ENCODE data around the gene SLC22A23.

The SLC22A23 gene

DNA sequence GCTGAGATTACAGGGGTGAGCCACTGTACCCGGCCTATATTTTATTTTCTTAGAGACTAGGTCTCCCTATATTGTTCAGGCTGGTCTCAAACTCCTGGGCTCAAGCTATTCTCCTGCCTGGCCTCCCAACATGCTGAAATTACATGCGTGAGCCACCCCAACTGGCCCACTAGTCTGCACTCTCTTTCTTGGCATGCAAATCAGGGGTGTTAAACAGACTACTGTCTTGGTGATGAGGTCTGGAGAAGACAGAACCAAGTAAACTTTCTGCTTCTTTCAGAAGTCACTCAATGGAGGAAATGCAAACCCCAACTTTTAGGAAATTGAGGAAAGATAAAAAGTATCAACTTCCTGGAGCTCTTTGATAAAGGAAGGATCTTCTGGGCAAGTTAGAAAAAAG lies 221.4 kb downstream of the SLC22A23 start:
- DNase-seq = no peak

DNA sequence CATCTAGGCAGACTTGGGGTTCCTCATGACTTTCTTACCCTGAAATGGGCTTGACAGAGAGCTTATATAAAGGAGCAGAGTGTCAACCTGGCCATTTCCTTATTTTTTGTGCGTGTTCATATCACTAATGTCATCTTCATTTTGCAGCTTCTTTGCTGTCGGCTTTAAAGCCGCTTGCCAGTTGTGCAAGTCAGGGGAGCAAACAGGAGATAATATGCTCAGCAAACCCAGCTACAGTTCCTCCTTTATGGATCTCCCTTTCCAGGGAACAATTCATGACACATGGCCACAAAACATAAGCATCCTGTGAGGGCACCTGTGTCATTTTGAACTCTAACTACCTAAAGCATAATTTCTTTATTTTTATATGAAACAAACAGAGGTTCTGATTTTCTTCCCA lies 222.9 kb downstream of the SLC22A23 start:
- DNase-seq = no peak

DNA sequence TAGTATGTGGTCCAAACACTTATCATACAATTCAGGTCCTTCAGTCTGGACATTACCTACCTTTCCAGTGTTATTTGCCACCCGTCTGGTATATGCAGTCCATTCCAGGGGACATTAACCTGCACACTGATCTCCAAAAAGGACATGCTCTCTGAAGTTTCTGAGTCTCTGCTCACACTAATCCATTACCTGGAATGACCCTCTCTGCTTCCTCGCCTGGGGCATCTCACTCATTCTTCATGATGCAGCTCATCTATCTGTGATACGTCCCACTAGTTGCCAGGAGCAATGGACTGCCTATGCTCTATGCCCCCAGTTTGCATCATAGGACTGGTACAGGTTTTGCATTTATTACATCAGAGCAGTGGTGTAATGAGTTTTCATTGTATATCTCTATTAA lies 223.5 kb downstream of the SLC22A23 start:
- DNase-seq = no peak

DNA sequence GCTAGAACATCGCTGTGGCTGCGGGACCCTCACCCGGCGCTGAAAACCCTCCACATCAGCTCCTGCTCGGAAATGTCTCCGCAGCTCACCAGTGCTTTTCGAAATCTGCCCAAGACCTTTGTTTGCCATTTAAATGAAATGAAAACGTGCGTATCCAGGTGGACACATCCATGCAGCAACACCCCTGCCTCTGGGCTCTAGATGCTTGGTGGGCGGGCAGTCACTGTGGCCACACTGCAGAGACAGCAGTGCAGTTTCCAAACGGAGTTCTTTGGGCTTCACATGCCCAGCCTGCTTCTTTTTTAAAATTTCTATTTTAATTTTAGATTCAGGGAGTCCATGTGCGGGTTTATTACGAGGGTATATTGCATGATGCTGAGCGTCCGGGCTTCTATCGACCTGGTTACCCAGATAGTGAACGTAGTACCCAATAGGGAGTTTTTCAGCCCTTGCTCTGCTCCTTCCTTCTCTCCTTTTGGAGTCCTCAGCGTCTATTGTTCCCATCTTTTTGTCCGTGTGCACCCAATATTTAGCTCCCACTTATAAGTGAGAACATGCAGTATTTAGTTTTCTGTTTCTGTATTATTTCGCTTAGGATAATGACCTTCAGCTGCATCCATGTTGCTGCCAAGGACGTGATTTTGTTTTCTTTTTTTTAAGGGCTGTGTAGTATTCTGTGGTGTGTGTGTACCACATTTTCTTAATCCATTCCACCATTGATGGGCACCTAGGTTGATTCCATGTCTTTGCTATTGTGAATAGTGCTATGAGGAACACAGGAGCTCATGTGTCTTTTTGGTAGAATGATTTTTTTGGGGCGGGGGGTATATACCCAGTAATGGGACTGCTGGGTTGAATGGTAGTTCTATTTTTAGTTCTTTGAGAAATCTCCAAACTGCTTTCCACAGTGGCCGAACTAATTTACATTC lies 224.6 kb downstream of the SLC22A23 start:
- DNase-seq = no peak

DNA sequence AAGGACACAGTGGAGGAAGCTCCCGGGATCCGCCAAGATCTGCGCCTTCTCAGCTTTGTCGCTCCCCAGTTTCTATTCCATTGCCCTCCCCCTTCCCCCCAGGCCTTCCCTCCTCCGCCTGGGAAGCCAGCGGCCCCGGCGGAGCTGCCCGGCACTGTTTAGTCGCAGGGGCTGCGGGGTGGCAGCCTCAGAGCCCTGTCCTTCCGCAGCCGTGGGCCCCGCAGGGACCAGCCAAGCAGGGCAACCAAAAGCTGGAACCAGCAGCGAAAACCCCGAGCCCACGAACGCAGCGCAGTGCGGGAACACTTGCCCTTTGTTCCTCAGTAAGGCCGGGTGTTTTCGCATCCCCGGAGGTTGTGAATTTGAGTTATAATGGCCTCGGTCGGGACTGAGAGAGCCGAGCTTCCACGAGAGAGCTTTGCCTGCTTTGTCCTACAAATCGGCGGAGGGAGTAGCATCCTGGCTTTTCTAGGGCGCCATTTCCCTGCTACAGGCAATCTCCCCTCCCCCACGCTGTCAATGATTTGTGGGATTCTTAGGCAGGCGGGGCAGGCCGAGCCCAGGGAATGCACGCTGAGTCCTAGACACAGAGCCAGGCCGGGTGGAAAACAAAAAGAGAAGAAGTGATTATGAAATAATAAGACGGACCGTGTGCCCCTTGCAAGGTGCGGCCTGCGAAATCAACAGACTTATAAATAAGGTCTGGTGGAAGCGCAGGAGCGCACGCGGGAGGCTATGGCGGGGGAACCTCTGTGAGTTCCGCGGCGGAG lies 225.4 kb downstream of the SLC22A23 start:
- DNase-seq = no peak

DNA sequence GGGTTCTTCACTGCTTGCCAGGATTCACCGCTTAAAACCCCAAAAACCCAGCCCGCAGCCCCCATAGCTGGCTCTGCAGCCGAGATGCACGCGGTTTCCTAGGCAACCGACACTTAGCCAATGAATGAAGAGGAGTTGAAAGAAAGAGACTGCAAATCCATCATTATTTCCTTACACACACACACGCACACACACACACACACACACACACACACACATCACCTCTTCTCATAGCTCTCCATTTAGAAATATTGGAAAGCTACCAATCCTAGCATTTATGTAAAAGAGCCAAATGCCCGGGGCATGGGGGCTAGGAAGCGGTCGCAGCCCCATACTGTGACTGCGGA lies 226.0 kb downstream of the SLC22A23 start:
- no peak for DNase-seq

DNA sequence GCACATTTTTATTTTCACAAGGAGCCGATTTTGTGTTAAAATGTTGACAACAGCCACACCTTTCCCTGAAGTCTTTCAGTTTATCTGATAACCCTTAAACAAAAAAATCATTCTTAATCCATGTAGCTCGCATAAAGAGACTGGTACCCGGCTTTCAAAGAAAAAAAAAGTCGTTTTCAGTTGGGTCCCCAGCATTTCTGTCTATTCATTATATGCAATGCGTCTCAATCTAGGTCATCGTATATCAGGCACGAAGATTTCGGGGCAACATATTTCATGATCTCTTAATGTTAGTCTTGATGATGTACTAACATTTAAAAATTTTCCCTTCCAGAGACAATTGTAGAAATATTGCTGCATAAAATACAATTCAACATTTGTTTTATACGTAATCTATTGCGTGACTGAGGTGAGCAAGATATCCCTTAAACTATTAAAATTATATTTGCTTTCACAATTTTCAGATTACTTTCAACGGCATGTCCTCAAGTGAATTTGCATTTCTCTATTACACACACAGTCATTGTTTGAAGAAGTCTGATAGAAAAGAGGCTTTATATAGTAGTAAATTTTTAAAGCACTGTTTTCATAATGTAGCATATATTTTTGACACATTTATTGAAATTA lies 226.5 kb downstream of the SLC22A23 start:
- DNase-seq = no peak

DNA sequence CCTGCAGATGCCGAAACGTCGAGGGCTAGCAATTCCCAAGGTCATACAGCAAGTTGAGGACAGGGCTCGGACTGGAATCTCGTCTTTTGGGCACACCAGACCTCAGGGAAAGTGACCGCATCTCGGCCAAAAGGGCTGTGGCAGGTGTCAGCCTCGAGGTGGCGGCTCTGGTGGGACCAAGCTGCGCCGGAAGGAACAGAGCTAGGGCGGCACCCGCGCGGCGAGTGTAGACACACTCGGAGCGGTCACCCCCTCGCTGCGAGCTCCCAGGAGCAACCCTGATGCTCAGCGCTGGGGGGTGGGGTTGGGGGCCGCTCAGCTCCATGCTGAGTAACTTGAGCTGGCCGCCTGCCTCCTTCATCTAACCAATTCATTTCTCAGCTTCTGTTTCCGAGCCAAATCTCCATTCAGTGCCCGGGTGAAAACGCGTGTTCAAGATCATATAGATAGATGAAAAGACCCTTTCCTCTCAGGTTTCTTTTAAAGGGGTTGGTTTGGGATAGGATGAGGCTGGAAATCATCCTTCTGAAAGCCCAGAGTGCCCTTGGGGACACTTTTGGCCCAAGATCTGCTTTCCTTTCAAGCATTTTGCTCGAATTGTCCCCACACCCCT lies 227.2 kb downstream of the SLC22A23 start:
- no peak for DNase-seq

DNA sequence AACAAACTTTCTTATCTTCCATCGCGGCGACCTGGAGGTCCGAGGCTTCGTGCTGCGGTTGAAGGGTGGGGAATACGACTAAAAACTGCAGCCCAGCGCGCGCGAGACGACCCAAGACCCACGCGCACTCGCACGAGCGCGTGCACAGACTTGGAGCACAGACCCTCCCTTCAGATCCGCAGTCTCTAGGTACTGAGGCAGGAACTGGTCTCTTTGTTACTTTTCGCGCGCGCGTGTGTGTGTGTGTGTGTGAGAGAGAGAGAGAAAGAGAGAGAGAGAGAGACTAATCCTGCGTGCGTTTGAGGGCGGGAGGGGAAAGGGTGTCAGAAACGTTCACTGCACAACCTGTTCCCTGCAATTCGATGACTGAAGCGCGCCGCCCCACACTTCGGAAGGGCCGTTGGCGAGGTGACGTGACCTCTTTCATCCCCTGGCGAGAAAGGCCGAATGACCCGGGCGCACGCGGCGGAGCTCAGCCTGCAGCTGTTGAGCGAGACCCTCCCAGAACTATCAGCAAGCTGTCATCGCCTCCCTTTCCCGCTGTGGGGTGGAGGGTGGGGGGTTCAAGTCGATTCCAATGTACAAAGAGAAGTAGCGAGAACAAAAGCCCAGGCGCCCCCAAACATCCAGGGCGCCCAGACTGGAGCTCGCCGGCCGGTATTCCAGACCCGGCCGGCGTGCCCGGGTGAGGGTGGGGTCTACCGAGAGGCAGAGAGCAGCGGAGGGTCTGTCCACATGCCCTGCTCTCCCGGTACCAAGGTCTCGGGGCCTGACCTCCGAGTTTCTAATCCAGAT lies 227.9 kb downstream of the SLC22A23 start:
- no peak for DNase-seq

DNA sequence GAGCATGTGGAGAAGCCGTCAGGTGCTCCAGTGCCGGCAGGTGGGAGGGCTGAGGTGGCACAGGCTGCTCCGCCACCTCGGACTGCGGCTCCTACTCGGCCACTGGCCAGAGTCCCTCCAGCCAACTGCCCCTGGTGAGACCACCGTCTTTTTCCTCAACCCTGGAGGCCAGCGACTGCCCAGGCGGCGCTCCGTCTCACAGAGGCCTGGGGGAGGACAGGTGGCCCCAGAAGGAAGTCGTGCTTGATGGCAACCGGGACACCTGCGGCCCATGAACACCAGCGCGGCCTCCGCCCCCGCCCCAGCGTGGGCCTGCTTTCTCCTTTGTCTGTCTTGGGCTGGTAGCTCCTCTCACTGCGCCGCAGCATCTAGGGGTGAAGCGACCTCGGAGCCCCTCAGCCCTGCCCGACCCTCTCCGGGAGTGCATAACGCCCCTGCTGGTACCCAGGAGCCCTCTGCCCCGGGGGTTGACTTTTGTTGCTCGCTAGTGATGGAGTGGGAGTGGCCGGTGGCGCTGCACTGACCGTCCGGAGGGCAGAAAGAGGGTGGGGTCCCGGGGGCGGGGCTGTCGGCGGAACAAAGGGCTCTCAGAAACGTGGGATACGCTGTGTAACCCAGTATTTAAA lies 228.7 kb downstream of the SLC22A23 start:
- DNase-seq = no peak

DNA sequence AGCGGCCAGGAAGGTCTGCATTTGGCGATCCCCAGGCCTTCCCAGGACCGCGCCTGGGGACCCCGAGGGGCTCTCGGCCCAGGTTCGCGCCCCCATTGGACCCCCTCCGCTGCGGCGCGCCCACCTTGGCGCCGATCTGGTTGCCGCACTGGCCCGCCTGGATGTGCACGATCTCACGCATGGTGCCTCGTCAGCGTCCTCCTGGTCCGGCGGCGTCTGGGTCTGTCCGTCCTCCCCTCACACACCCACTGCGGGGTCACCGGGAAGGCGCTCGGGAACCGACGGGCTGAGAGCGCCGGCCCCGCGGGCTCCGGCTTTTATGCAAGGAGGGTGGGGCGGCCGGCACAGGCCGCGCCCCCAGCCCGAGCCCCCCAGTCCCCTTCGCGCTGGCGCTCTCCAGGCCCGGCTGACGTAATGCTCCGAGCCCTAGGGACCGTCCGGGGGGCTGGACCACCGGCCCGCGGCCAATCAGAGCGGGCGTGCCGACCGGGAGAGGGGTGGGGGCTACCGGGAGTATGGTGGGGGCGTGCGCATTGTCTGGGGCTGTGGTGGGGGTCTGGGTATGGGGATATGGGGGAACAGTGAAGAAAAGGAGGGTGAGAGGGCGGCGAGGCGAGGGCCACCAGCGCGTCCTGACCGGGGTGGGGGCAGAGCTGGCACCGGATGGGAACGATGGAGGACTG lies 229.3 kb downstream of the SLC22A23 start, which contains the start of gene TUBB2B:
TUBB2B (minus strand) TSS at position 291 of the 683 bp plus-strand sequence; CDS start at position 181, 110 bp downstream.
- DNase-seq = no peak

DNA sequence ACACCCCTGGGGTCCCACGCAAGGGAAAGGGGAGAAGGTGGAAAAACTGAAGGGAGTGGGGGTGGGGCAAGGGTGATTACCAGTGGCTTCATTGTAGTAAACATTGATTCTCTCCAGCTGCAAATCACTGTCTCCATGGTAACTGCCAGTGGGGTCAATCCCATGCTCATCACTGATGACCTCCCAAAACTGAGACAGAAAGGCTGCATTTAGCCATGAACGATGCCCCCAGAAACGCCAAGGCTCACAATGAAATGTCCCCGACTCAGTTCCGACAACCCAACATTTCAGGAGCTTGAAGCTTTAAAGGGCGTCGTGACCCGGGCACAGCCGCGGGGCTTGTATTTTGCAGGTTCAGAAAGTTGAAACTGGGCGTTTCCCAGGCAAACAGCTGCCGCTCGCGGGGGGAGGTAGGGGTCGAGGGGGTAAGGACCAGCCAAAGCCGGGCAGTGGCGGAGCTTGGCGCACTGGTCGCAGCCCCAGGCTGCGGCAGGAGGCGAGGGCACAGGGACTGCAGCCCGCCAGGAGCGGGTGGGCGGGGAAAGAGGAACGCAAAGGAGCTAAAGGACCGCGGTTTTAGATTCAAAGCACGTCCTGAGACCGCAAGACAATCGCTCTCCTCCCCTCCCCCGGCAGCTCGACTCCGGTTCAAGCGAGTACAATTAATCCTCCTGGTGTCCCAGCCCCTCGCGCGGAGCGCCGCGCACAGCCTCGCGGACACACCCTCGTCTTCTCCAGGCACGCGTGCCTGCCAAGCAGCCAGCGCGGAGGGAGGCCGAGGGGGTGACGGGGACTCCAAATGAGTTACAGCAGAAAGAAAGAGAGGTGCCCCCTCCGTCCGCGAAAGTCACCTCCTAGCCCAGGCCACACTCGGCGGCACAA lies 230.1 kb downstream of the SLC22A23 start:
- no peak for DNase-seq

DNA sequence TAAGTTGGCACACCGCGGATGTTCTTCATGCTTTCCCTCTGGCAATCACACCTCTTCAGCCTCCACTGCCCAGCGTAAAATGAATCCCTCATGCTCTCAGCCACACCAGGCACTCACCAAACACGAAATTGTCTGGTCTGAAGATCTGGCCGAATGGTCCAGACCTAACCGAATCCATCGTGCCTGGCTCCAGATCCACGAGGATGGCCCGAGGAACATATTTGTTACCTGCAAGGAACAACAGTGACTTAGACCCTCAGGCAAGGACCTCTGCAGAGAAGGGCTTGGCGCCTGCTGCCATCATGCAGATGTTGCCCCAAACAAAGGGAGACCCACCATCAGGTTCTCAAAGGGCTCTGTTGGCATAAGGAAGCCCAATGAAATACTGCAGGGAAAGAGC lies 230.8 kb downstream of the SLC22A23 start:
- DNase-seq = no peak

DNA sequence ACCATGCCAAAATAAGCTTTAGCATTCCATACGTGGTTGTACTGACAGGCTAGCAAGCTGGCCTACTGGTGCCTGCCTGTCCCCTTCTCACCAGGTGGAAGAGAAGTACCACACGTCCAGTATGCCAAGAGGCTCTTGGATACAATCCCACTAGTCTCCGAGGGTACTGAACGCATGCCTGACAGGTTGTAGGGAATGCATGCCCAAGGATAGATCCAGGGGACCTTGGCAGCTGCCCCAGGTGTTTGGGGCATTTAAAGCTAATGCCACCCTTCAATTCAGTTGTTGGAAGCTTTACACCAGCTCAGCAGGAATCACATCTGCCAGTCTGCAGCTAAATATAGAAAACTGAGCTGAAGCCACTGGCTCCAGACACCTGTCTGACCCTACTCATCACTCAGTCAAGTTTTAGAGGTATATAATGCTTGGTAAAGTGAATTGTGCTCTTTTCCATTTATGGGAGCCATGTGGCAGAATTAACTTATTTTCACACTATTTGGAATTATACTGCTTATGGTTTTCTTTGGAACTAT lies 234.3 kb downstream of the SLC22A23 start:
- no peak for DNase-seq

DNA sequence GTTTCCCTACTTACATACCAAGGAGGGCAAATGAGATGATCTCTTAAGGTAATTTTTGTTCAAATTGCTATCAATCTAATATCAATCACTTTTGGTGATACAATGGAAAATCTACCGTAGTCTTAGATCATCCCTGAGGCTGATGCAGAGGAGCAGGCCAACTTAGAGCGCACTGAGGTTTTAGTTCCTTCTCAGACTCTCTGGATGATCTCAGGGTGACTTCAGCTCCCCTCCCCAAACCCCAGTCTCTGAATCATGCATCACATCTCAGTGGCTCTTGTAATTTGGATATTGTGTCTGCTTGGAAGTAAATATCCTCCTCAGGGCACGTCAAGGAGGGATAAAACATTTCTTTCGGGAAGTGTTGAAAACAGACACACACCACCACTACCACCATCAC lies 235.3 kb downstream of the SLC22A23 start:
- no peak for DNase-seq

DNA sequence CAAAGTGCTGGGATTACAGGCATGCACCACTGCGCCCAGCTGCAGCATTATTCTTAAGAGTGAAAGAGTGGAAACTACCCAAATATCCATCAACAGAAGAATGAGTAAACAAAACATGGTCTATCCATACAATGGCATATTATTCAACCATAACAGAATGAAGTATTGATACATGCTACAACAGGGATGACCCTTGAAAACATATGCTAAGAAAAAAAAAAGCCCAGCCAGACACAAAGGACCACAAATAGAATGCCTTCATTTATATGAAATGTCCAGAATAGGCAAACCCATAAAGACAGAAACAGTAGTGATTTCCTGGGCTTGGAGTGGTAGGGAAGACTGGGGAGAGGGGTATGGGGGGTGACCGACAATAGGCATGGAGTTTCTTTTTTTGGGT lies 236.5 kb downstream of the SLC22A23 start:
- no peak for DNase-seq
